Endothelial cell (in vitro differentiated cells): ENCODE results near the gene IFFO2. TPM values are rescaled to one million over a fixed set of nuclear protein-coding genes. Genes with fewer than 3 reads are reported as not detected.

Experiments
- DNase-seq: peaks from one replicate; pipeline ENCODE4 v3.0.0; 2021; ENCODE audit warnings: low spot score
- H3K27ac Mint-ChIP-seq: one replicate; pipeline ENCODE4 v1.8.0; 2021; ENCODE audit warnings: mixed read lengths, inconsistent platforms; ENCODE audit not compliant: unreplicated experiment
- H3K27me3 Mint-ChIP-seq: one replicate; pipeline ENCODE4 v1.8.0; 2021; ENCODE audit warnings: mild to moderate bottlenecking, moderate library complexity, mixed read lengths, inconsistent platforms; ENCODE audit not compliant: unreplicated experiment
- H3K36me3 Mint-ChIP-seq: one replicate; pipeline ENCODE4 v1.8.0; 2021; ENCODE audit warnings: mild to moderate bottlenecking, low read depth, mixed read lengths, inconsistent platforms; ENCODE audit not compliant: unreplicated experiment
- H3K4me1 Mint-ChIP-seq: one replicate; pipeline ENCODE4 v1.8.0; 2021; ENCODE audit warnings: mild to moderate bottlenecking, mixed read lengths, inconsistent platforms; ENCODE audit not compliant: unreplicated experiment
- H3K4me3 Mint-ChIP-seq: one replicate; pipeline ENCODE4 v1.8.0; 2021; ENCODE audit warnings: mild to moderate bottlenecking, mixed read lengths, inconsistent platforms; ENCODE audit not compliant: unreplicated experiment
- H3K9me3 Mint-ChIP-seq: one replicate; pipeline ENCODE4 v1.8.0; 2021; ENCODE audit warnings: mixed read lengths, inconsistent platforms; ENCODE audit not compliant: unreplicated experiment
- total RNA-seq: library from RNA; stranded (reverse); fragmentation: NEBNext Ultra II Directional; extraction: Animal tissue kit (Norgen Biotek cat#: 25700); gene quantifications from one replicate; pipeline ENCODE4 v1.2.1, GENCODE V29; 2021; ENCODE audit not compliant: unreplicated experiment
- TF ChIP-seq, protein P1 (sequence below): fragments of 200-600 bp; sonication (generic); IDR thresholded peaks from one replicate; pipeline ENCODE4 v1.5.0; 2021; ENCODE audit warnings: antibody characterized with exemption; ENCODE audit not compliant: unreplicated experiment

Gene IFFO2
- total RNA-seq, 1 donor from 2014 or later, result 16.7 TPM

DNA sequence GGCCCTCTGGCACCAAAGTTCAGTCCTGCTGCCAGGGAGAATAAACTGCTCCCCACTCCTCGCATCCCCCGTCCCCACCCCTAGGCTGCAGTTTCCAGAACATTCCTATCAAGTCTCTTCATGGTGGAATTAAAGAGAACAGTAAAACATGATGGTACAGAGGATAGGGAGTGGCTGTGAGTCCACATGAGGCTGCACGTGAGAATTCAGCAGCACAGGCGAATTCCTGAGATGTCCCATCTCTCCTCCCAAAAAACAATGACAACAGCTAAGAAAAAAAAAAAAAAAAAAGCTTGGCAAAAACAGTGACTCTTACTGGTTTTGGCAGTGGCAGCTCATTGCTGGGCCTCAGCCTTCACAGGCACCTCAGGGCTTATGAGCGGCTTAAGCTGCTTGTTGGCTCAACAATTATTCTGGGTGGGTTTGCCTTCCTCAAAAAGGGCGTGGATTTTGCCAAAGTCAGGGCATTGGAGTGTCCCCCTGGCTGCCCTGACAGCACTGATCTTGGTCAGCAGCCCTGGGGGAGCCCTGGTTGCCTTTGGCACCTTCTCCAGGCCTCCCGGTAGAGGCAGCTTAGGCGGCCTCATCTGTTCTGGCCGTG lies 5.7 kb upstream of the IFFO2 start:
- H3K9me3 Mint-ChIP-seq, result no peaks in the 10 kb centered on the region
- peaks cover 10% of the 10 kb centered on the region for H3K27me3 Mint-ChIP-seq
- no peak for DNase-seq
- H3K36me3 Mint-ChIP-seq, result peaks cover 6% of the 10 kb centered on the region
- no peak overlapping the region for H3K27ac Mint-ChIP-seq
- peaks cover 6% of the 10 kb centered on the region for H3K4me1 Mint-ChIP-seq
- no peak overlapping the region for H3K4me3 Mint-ChIP-seq
- TF ChIP-seq, protein P1, sequence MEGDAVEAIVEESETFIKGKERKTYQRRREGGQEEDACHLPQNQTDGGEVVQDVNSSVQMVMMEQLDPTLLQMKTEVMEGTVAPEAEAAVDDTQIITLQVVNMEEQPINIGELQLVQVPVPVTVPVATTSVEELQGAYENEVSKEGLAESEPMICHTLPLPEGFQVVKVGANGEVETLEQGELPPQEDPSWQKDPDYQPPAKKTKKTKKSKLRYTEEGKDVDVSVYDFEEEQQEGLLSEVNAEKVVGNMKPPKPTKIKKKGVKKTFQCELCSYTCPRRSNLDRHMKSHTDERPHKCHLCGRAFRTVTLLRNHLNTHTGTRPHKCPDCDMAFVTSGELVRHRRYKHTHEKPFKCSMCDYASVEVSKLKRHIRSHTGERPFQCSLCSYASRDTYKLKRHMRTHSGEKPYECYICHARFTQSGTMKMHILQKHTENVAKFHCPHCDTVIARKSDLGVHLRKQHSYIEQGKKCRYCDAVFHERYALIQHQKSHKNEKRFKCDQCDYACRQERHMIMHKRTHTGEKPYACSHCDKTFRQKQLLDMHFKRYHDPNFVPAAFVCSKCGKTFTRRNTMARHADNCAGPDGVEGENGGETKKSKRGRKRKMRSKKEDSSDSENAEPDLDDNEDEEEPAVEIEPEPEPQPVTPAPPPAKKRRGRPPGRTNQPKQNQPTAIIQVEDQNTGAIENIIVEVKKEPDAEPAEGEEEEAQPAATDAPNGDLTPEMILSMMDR, result no peak

DNA sequence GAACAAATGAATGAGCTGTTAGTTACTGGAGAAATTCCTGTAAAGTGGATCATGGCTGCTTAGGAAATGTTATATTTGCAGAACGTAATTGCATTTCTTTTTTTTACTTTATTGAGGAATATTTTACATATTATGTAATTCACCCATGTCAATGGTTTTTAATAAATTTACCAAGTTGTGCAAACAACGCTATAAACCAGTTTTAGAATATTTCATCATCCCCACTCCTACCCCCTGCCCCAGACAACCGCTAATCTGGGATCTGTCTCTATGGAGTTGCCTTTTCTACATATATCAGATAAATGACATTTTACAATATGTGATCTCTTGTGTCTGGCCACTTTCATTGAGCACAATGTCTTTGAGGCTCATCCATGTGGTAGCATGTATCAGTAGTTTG lies 4.3 kb upstream of the IFFO2 start:
- TF ChIP-seq, protein P1, result no peak
- no peak overlapping the region for H3K27ac Mint-ChIP-seq
- H3K9me3 Mint-ChIP-seq, result no peaks in the 10 kb centered on the region
- peaks cover 6% of the 10 kb centered on the region for H3K4me1 Mint-ChIP-seq
- peaks cover 13% of the 10 kb centered on the region for H3K27me3 Mint-ChIP-seq
- peaks cover 6% of the 10 kb centered on the region for H3K36me3 Mint-ChIP-seq
- no peak overlapping the region for H3K4me3 Mint-ChIP-seq
- no peak for DNase-seq

DNA sequence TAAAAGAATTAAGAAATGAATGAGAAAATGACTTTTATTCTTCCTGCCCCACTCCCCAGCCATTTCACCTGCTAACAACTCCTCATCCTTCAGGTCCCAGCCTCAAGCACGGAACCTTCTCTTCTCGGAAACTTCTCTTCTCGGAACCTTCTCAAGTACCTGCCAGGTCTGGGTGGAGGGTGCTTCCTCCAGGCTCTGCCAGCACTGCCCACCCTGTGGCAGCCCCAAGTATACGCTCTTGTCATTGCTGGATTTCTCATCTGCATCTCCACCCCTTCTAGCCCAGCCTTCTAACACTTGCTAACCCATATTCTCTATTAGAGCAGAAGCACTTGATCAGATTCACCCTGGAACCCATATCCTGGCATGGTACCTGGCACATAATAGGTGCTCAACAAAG lies 3.9 kb upstream of the IFFO2 start:
- TF ChIP-seq, protein P1, result no peak
- Mint-ChIP-seq H3K4me3 (no peak overlapping the region), H3K4me1 (peaks cover 6% of the 10 kb centered on the region), H3K9me3 (no peaks in the 10 kb centered on the region), H3K27ac (no peak overlapping the region), H3K27me3 (peaks cover 13% of the 10 kb centered on the region), H3K36me3 (peaks cover 6% of the 10 kb centered on the region)
- DNase-seq, result no peak

DNA sequence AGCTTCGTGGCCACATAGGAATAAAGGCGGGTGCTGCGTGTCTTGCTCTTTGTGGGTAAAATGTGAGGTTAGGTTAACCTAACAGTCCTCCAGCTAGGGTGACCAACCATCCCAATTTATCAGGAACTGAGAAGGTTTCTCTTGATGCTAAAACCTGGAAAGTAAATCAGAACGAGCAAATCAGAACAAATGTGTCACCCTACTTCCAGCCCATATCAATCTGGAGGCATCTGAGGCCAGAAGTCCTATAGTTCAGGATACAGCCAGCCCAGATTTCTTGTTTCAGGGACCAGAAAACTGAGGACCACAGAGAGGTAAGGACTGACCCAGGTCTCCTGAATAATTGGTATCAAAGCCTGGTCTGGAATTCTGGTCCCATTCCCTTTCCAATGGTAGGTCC lies 3.1 kb upstream of the IFFO2 start:
- Mint-ChIP-seq H3K36me3 (peaks cover 6% of the 10 kb centered on the region), H3K9me3 (no peaks in the 10 kb centered on the region), H3K4me1 (peaks cover 9% of the 10 kb centered on the region), H3K4me3 (no peak overlapping the region), H3K27me3 (peaks cover 13% of the 10 kb centered on the region), H3K27ac (no peak overlapping the region)
- DNase-seq, result no peak
- TF ChIP-seq, protein P1, result no peak

DNA sequence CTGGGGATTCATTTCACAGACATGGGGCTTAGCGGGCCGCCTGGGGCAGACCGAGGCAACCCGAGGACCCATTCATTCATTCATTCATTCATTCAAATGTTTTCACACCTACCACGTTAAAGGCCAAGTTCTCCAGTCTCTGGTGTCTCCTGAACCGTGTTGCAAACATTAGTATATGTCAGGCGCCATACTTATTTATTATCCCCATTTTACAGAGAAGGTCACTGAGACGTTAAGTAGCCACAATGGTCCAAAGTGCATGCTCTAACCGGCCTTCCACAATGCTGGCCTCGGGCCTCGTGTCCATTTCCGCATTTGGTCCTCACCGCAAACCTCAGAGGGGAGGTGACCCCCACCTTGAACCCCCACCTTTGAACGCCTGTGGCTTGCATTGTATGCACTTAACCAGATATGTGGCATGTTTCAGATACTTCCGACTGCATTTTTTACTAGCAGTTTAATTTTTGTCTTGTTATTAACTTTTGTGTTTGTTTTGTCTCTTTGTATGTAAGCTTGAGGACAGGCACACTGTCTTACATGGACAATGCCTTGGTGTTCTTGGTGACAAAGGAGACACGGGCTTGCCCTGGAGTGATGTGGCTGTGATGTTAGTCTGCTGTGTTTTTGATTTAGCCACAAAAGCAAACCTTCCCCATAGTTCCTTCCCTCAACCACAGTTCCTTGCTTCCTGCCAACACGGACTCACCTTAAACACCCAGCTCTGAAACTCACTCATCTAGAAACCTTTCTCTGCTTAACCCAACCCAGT lies 1.2 kb upstream of the IFFO2 start:
- H3K27me3 Mint-ChIP-seq, result peaks cover 11% of the 10 kb centered on the region
- H3K4me1 Mint-ChIP-seq, result peaks cover 22% of the 10 kb centered on the region
- H3K4me3 Mint-ChIP-seq, result peak overlapping the region; percentile 81
- no peak for DNase-seq
- H3K36me3 Mint-ChIP-seq, result peaks cover 6% of the 10 kb centered on the region
- H3K9me3 Mint-ChIP-seq, result no peaks in the 10 kb centered on the region
- TF ChIP-seq, protein P1, result no peak
- H3K27ac Mint-ChIP-seq, result no peak overlapping the region
